ENCODE results near the gene HSBP1L1.

GRCh38 chr18:79952996-79953559 is 11.4 kb upstream of the HSBP1L1 start:
- no peak for TF ChIP-seq CTCF (tag by site-specific recombination; IDR thresholded peaks at IDR 0.05)
- no peak for TF ChIP-seq REST (tag by site-specific recombination; IDR thresholded peaks at IDR 0.05)
- TF ChIP-seq ZNF112 (tag by site-specific recombination; IDR thresholded peaks at IDR 0.05): no peak
- TF ChIP-seq YY2 (tag by site-specific recombination; IDR thresholded peaks at IDR 0.05): no peak
- no peak for TF ChIP-seq ZNF610 (tag by site-specific recombination; IDR thresholded peaks at IDR 0.05; ENCODE audit: borderline replicate concordance)
- no peak for TF ChIP-seq ZNF335 (tag by site-specific recombination; conservative IDR thresholded peaks at IDR 0.05)
- no peak for TF ChIP-seq ZNF146 (tag by site-specific recombination; IDR thresholded peaks at IDR 0.05)
- TF ChIP-seq ZNF341 (tag by site-specific recombination; IDR thresholded peaks at IDR 0.05; ENCODE audit: low read depth): no peak
- TF ChIP-seq ZNF292 (tag by site-specific recombination; IDR thresholded peaks at IDR 0.05; ENCODE audit: borderline replicate concordance, low read depth): no peak
- no peak for TF ChIP-seq ZNF121 (tag by site-specific recombination; IDR thresholded peaks at IDR 0.05)
- TF ChIP-seq ZNF510 (tag by site-specific recombination; IDR thresholded peaks at IDR 0.05; ENCODE audit: insufficient replicate concordance): no peak

Measured in HEK293 (cell line).